Testis (tissue), 5 donors: ENCODE measurements around the gene GFPT1. TPM values are rescaled to one million over a fixed set of nuclear protein-coding genes. Genes with fewer than 3 reads are reported as not detected.

ENCODE experiments used
- DNase-seq: peaks from one replicate; pipeline ENCODE4 v3.0.0-alpha.2; 2019
- H3K27ac ChIP-seq, 2 donors: fragments of 200-600 bp; sonication (generic); one replicate each; pipeline ENCODE4 v1.5.1; 2019
- H3K27me3 ChIP-seq: fragments of 200-600 bp; sonication (generic); one replicate; pipeline ENCODE4 v1.5.1; 2019
- H3K36me3 ChIP-seq: fragments of 200-600 bp; sonication (generic); one replicate; pipeline ENCODE4 v1.5.1; 2017; ENCODE audit warnings: low read depth; ENCODE audit errors: missing control alignments
- H3K4me1 ChIP-seq: fragments of 200-600 bp; sonication (generic); one replicate; pipeline ENCODE4 v1.5.1; 2019
- H3K4me3 ChIP-seq, 2 donors: fragments of 200-600 bp; sonication (generic); one replicate each; pipeline ENCODE4 v1.5.1; 2017 to 2019
- H3K9me3 ChIP-seq: fragments of 200-600 bp; sonication (generic); one replicate; pipeline ENCODE4 v1.5.1; 2017
- POLR2A ChIP-seq: fragments of 450-650 bp; IDR thresholded peaks from one replicate; pipeline ENCODE4 v1.6.1; 2017; ENCODE audit warnings: antibody characterized with exemption, mild to moderate bottlenecking, moderate library complexity
- WGBS, 2 donors: methylation state at CpG; one replicate each; pipeline ENCODE4 v1.1.5; 2018; 5-methylcytosine and 5-hydroxymethylcytosine counted together
- intact Hi-C: fragments of 100-400 bp; cut with DNase I; formaldehyde crosslinking; loops from one replicate; pipeline ENCODE4 v1.15.1; 2023; ENCODE audit warnings: low total_unique reads
- long read RNA-seq, 2 donors: transcript quantifications; one replicate each; lab custom pipeline, GENCODE V29; 2026
- polyA plus RNA-seq: library from polyadenylated mRNA; stranded (reverse); fragments of 350-450 nt; fragmentation: Illumina TruSeq; extraction: RNeasy Lipid Tissue Mini Kit (QIAGEN cat#74804); gene quantifications from one replicate; pipeline ENCODE4 v1.2.3, GENCODE V29; 2014; ENCODE audit warnings: low read depth, low replicate concordance; ENCODE audit not compliant: insufficient read depth
- total RNA-seq, 2 donors: library from RNA; depleted of rRNA; stranded (reverse); fragments of >200 nt; gene quantifications; one replicate each; pipeline ENCODE4 v1.2.3, GENCODE V29; 2016
- TF ChIP-seq, protein P1 (sequence below), 3 experiments: fragments of 450-650 bp in 2 of 3; fragments of 200-600 bp in 1 of 3; sonication (generic) in 1 of 3; IDR thresholded peaks; one replicate each; pipeline ENCODE4 v1.5.1; 2016 to 2019; ENCODE audit warnings: antibody characterized with exemption in 3 of 3, mild to moderate bottlenecking in 2 of 3, moderate library complexity in 1 of 3

Gene GFPT1
- total RNA-seq = 10 to 100 TPM; 25.6 to 33.3 TPM
- 74.3 TPM for polyA plus RNA-seq
- long read RNA-seq, donor 1, full-length matches to known transcripts = 9 of 35 reads
- long read RNA-seq, donor 1, partial matches to known transcripts = 26 of 35 reads
- long read RNA-seq, donor 1, other reads (novel, unspliced or antisense) = 0 of 35 reads
- long read RNA-seq, donor 2, full-length matches to known transcripts = 7 of 13 reads
- long read RNA-seq, donor 2, partial matches to known transcripts = 6 of 13 reads
- long read RNA-seq, donor 2, other reads (novel, unspliced or antisense) = 0 of 13 reads

GRCh38 chr2:69386789-69387734, at the start of gene GFPT1:
TSS of gene GFPT1 (minus strand) at chr2:69387227. CDS start at chr2:69387071, 156 bp downstream.
- 1% methylated on average over 58 to 97 of the region's 97 CpGs for WGBS, 2 donors
- no peaks in the 10 kb centered on the region for H3K27me3 ChIP-seq
- H3K4me1 ChIP-seq = peaks cover 11% of the 10 kb centered on the region
- no peaks in the 10 kb centered on the region for H3K9me3 ChIP-seq
- peak within 1 kb of the TSS; percentile 96 to 98 for H3K4me3 ChIP-seq
- DNase-seq = peak; percentile 96
- intact Hi-C loops = no loop called here
- H3K36me3 ChIP-seq = no peaks in the 10 kb centered on the region
- TF ChIP-seq, protein P1, sequence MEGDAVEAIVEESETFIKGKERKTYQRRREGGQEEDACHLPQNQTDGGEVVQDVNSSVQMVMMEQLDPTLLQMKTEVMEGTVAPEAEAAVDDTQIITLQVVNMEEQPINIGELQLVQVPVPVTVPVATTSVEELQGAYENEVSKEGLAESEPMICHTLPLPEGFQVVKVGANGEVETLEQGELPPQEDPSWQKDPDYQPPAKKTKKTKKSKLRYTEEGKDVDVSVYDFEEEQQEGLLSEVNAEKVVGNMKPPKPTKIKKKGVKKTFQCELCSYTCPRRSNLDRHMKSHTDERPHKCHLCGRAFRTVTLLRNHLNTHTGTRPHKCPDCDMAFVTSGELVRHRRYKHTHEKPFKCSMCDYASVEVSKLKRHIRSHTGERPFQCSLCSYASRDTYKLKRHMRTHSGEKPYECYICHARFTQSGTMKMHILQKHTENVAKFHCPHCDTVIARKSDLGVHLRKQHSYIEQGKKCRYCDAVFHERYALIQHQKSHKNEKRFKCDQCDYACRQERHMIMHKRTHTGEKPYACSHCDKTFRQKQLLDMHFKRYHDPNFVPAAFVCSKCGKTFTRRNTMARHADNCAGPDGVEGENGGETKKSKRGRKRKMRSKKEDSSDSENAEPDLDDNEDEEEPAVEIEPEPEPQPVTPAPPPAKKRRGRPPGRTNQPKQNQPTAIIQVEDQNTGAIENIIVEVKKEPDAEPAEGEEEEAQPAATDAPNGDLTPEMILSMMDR (IDR thresholded peaks at IDR 0.05) = peak in 1 of 3 experiments; percentile 5
- TF ChIP-seq POLR2A = peak; percentile 81
- H3K27ac ChIP-seq = peak within 1 kb of the TSS; percentile 90 to 96

GRCh38 chr2:69436596-69436937, 49.5 kb upstream of the GFPT1 start:
- intact Hi-C loops = no loop called here
- 1 to 4% methylated on average over 5 of the region's 5 CpGs for WGBS, 2 donors
- Histone ChIP-seq H3K4me3 (peak overlapping the region; percentile 66 to 78), H3K27me3 (no peaks in the 10 kb centered on the region), H3K27ac (peak overlapping the region; percentile 89 to 92), H3K9me3 (no peaks in the 10 kb centered on the region), H3K4me1 (peaks cover 6% of the 10 kb centered on the region), H3K36me3 (no peaks in the 10 kb centered on the region)
- peak; percentile 18 for DNase-seq
- TF ChIP-seq, protein P1 (IDR thresholded peaks at IDR 0.05) = no peak
- no peak for TF ChIP-seq POLR2A

DNA sequence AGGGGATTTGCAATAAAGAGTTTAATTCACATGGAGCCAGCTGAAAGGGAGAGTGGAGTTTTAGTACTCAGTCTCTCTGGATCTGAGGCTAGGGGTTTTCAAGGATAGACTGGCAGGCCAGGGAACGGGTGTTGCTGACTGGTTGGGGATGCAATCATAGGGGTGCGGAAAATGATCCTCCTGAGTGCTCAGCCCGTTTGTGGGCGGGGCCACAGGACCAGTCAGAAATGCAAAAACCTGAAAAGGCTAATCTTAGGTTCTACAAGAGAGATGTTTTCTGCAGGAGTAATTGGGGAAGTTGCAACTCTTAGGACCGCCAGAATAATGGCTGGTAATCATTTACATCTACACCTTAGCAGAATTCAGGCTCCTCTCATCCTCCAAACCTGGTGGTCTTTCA, 47.7 kb upstream of the GFPT1 start:
- WGBS, 2 donors = 52 to 72% methylated on average over 5 of the region's 5 CpGs
- intact Hi-C loops = no loop called here
- H3K4me3 ChIP-seq = no peak overlapping the region

GRCh38 chr2:69429491-69430183, 42.6 kb upstream of the GFPT1 start:
- no peak for TF ChIP-seq POLR2A
- TF ChIP-seq, protein P1 (IDR thresholded peaks at IDR 0.05) = no peak
- Histone ChIP-seq H3K9me3 (no peaks in the 10 kb centered on the region), H3K27me3 (no peaks in the 10 kb centered on the region), H3K4me3 (no peak overlapping the region), H3K27ac (no peak overlapping the region), H3K4me1 (no peaks in the 10 kb centered on the region), H3K36me3 (no peaks in the 10 kb centered on the region)
- DNase-seq = no peak
- WGBS, 2 donors = 87 to 94% methylated on average over 6 of the region's 6 CpGs
- intact Hi-C loops = no loop called here

More for the DNA sequence above, 47.7 kb upstream of the GFPT1 start:
- Histone ChIP-seq H3K9me3 (no peaks in the 10 kb centered on the region), H3K27ac (no peak overlapping the region), H3K36me3 (no peaks in the 10 kb centered on the region), H3K4me1 (peaks cover 6% of the 10 kb centered on the region), H3K27me3 (no peaks in the 10 kb centered on the region)
- DNase-seq = no peak
- TF ChIP-seq, protein P1 (IDR thresholded peaks at IDR 0.05) = no peak
- TF ChIP-seq POLR2A = no peak
